ENCODE results near the gene LTA4H. TPM values are rescaled to one million over a fixed set of nuclear protein-coding genes. Genes with fewer than 3 reads are reported as not detected.
A peak's percentile ranks its signal among the peaks of the same experiment; 100 is the strongest.

The LTA4H gene
- 57.3 and 59.6 TPM in 2 replicates for total RNA-seq

- Mint-ChIP-seq H3K4me1 (ENCODE audit: low read depth) (peaks cover 10% of the 10 kb centered on the region), H3K9me3 (no peaks in the 10 kb centered on the region), H3K27ac (no peak within 1 kb of the TSS), H3K27me3 (ENCODE audit: insufficient read depth) (no peaks in the 10 kb centered on the region), H3K4me3 (no peak within 1 kb of the TSS), H3K36me3 (ENCODE audit: low read depth) (peaks cover 2% of the 10 kb centered on the region)
- DNase-seq (ENCODE audit: low spot score): peak; percentile 93
- intact Hi-C loops (cut with micrococcal nuclease): loop anchor here (1.0 to 5.0 kb wide), 13 partner anchors 12 to 1033 kb away; partner anchors contain the start of genes AMDHD1, CCDC38, CDK17 and CFAP54
Measured at GRCh38 chr12:96035283-96036236, at the start of gene LTA4H. Gene LTA4H, minus strand, starts transcription at chr12:96035587. Its CDS starts 68 bp downstream, at chr12:96035519.

GRCh38 chr12:96084624-96085023, 49.2 kb upstream of the LTA4H start:
- H3K27ac Mint-ChIP-seq: no peak overlapping the region
- H3K9me3 Mint-ChIP-seq: peaks cover 15% of the 10 kb centered on the region
- no peak overlapping the region for H3K4me3 Mint-ChIP-seq
- peaks cover 2% of the 10 kb centered on the region for H3K27me3 Mint-ChIP-seq (ENCODE audit: insufficient read depth)
- peaks cover 4% of the 10 kb centered on the region for H3K36me3 Mint-ChIP-seq (ENCODE audit: low read depth)
- intact Hi-C loops (cut with micrococcal nuclease): no loop called here
- no peak for DNase-seq (ENCODE audit: low spot score)
- H3K4me1 Mint-ChIP-seq (ENCODE audit: low read depth): no peaks in the 10 kb centered on the region

- Mint-ChIP-seq H3K4me1 (ENCODE audit: low read depth) (no peaks in the 10 kb centered on the region), H3K27ac (no peak overlapping the region), H3K27me3 (ENCODE audit: insufficient read depth) (no peaks in the 10 kb centered on the region), H3K9me3 (peaks cover 7% of the 10 kb centered on the region), H3K36me3 (ENCODE audit: low read depth) (peaks cover 1% of the 10 kb centered on the region), H3K4me3 (no peak overlapping the region)
- intact Hi-C loops (cut with micrococcal nuclease): no loop called here
- no peak for DNase-seq (ENCODE audit: low spot score)
Measured at GRCh38 chr12:96083020-96083719, 47.8 kb upstream of the LTA4H start.

- no peaks in the 10 kb centered on the region for H3K4me1 Mint-ChIP-seq (ENCODE audit: low read depth)
- H3K27ac Mint-ChIP-seq: no peak overlapping the region
- H3K4me3 Mint-ChIP-seq: no peak overlapping the region
- DNase-seq (ENCODE audit: low spot score): no peak
- H3K27me3 Mint-ChIP-seq (ENCODE audit: insufficient read depth): no peaks in the 10 kb centered on the region
- H3K9me3 Mint-ChIP-seq: peaks cover 6% of the 10 kb centered on the region
- intact Hi-C loops (cut with micrococcal nuclease): no loop called here
- peaks cover 1% of the 10 kb centered on the region for H3K36me3 Mint-ChIP-seq (ENCODE audit: low read depth)
Measured at GRCh38 chr12:96081596-96081995, 46.2 kb upstream of the LTA4H start.

- DNase-seq (ENCODE audit: low spot score): no peak
- H3K27ac Mint-ChIP-seq: no peak overlapping the region
- H3K36me3 Mint-ChIP-seq (ENCODE audit: low read depth): no peaks in the 10 kb centered on the region
- H3K9me3 Mint-ChIP-seq: no peaks in the 10 kb centered on the region
- H3K27me3 Mint-ChIP-seq (ENCODE audit: insufficient read depth): peaks cover 3% of the 10 kb centered on the region
- intact Hi-C loops (cut with micrococcal nuclease): no loop called here
- H3K4me1 Mint-ChIP-seq (ENCODE audit: low read depth): peaks cover 8% of the 10 kb centered on the region
- no peak overlapping the region for H3K4me3 Mint-ChIP-seq
Measured at GRCh38 chr12:96078231-96079135, 43.1 kb upstream of the LTA4H start.

GRCh38 chr12:96077081-96077480, 41.7 kb upstream of the LTA4H start:
- no peak for DNase-seq (ENCODE audit: low spot score)
- H3K27me3 Mint-ChIP-seq (ENCODE audit: insufficient read depth): peaks cover 6% of the 10 kb centered on the region
- no peak overlapping the region for H3K27ac Mint-ChIP-seq
- no peak overlapping the region for H3K4me3 Mint-ChIP-seq
- no peaks in the 10 kb centered on the region for H3K9me3 Mint-ChIP-seq
- H3K36me3 Mint-ChIP-seq (ENCODE audit: low read depth): no peaks in the 10 kb centered on the region
- peaks cover 14% of the 10 kb centered on the region for H3K4me1 Mint-ChIP-seq (ENCODE audit: low read depth)
- intact Hi-C loops (cut with micrococcal nuclease): no loop called here

- Mint-ChIP-seq H3K27me3 (ENCODE audit: insufficient read depth) (peaks cover 6% of the 10 kb centered on the region), H3K27ac (no peak overlapping the region), H3K4me1 (ENCODE audit: low read depth) (peaks cover 23% of the 10 kb centered on the region), H3K4me3 (no peak overlapping the region), H3K9me3 (no peaks in the 10 kb centered on the region), H3K36me3 (ENCODE audit: low read depth) (no peaks in the 10 kb centered on the region)
- intact Hi-C loops (cut with micrococcal nuclease): no loop called here
- no peak for DNase-seq (ENCODE audit: low spot score)
Measured at GRCh38 chr12:96075560-96075959, 40.2 kb upstream of the LTA4H start.

- DNase-seq (ENCODE audit: low spot score): no peak
- peak overlapping the region; percentile 3 for H3K27ac Mint-ChIP-seq
- no peaks in the 10 kb centered on the region for H3K36me3 Mint-ChIP-seq (ENCODE audit: low read depth)
- no peaks in the 10 kb centered on the region for H3K9me3 Mint-ChIP-seq
- intact Hi-C loops (cut with micrococcal nuclease): no loop called here
- H3K27me3 Mint-ChIP-seq (ENCODE audit: insufficient read depth): peaks cover 6% of the 10 kb centered on the region
- H3K4me1 Mint-ChIP-seq (ENCODE audit: low read depth): peaks cover 26% of the 10 kb centered on the region
- H3K4me3 Mint-ChIP-seq: no peak overlapping the region
Measured at GRCh38 chr12:96073346-96074330, 38.3 kb upstream of the LTA4H start.

- H3K4me1 Mint-ChIP-seq (ENCODE audit: low read depth): peaks cover 26% of the 10 kb centered on the region
- intact Hi-C loops (cut with micrococcal nuclease): no loop called here
- H3K27ac Mint-ChIP-seq: no peak overlapping the region
- no peaks in the 10 kb centered on the region for H3K9me3 Mint-ChIP-seq
- peaks cover 3% of the 10 kb centered on the region for H3K27me3 Mint-ChIP-seq (ENCODE audit: insufficient read depth)
- H3K36me3 Mint-ChIP-seq (ENCODE audit: low read depth): no peaks in the 10 kb centered on the region
- no peak for DNase-seq (ENCODE audit: low spot score)
- H3K4me3 Mint-ChIP-seq: no peak overlapping the region
Measured at GRCh38 chr12:96070670-96071279, 35.4 kb upstream of the LTA4H start.

GRCh38 chr12:96069511-96070231, 34.3 kb upstream of the LTA4H start:
- H3K27me3 Mint-ChIP-seq (ENCODE audit: insufficient read depth): peaks cover 3% of the 10 kb centered on the region
- H3K9me3 Mint-ChIP-seq: no peaks in the 10 kb centered on the region
- no peak for DNase-seq (ENCODE audit: low spot score)
- no peak overlapping the region for H3K4me3 Mint-ChIP-seq
- no peak overlapping the region for H3K27ac Mint-ChIP-seq
- peaks cover 27% of the 10 kb centered on the region for H3K4me1 Mint-ChIP-seq (ENCODE audit: low read depth)
- H3K36me3 Mint-ChIP-seq (ENCODE audit: low read depth): no peaks in the 10 kb centered on the region
- intact Hi-C loops (cut with micrococcal nuclease): no loop called here

- H3K27ac Mint-ChIP-seq: no peak overlapping the region
- peaks cover 3% of the 10 kb centered on the region for H3K27me3 Mint-ChIP-seq (ENCODE audit: insufficient read depth)
- H3K4me1 Mint-ChIP-seq (ENCODE audit: low read depth): peaks cover 32% of the 10 kb centered on the region
- no peak overlapping the region for H3K4me3 Mint-ChIP-seq
- H3K36me3 Mint-ChIP-seq (ENCODE audit: low read depth): no peaks in the 10 kb centered on the region
- H3K9me3 Mint-ChIP-seq: no peaks in the 10 kb centered on the region
- no peak for DNase-seq (ENCODE audit: low spot score)
- intact Hi-C loops (cut with micrococcal nuclease): no loop called here
Measured at GRCh38 chr12:96068636-96069035, 33.2 kb upstream of the LTA4H start.

Data from activated T-helper 1 cell treated with anti-CD3 and anti-CD28 coated beads, Interleukin-12 subunit alpha, Interleukin-12 subunit beta, Interleukin-2, Interleukin-4 antibody, amounts not matched to agents 30 ng/mL and 10 ng/mL and 1 ng/mL, durations not matched to agents 14 hours and 24 hours and 36 hours (primary cell).